EL (cell line): Measurements from ENCODE around the gene NUP210.
"Not testable (repeated sequence)": the region's sequence is repeated elsewhere in the genome, so short reads cannot be mapped to it uniquely, and the experiment has no call there.

Experiments
- DNase-seq: peaks from one replicate; pipeline ENCODE4 v3.0.0-alpha.2; 2016

Gene NUP210

DNA sequence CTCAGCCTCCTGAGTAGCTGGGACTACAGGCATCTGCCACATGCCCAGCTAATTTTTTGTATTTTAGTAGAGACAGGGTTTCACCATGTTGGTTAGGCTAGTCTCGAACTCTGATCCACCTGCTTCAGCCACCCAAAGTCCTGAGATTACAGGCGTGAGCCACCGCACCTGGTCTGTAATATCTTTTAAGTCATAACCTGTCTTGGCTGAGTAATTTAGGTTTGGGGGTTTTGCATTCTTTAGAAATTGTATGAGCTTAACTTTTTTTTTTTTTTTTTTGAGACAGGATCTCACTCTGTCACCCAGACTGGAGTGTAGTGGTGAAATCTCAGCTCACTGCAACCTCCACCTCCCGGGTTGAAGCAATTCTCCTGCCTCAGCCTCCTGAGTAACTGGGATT, 8.6 kb upstream of the NUP210 start:
- not testable (repeated sequence) for DNase-seq

DNA sequence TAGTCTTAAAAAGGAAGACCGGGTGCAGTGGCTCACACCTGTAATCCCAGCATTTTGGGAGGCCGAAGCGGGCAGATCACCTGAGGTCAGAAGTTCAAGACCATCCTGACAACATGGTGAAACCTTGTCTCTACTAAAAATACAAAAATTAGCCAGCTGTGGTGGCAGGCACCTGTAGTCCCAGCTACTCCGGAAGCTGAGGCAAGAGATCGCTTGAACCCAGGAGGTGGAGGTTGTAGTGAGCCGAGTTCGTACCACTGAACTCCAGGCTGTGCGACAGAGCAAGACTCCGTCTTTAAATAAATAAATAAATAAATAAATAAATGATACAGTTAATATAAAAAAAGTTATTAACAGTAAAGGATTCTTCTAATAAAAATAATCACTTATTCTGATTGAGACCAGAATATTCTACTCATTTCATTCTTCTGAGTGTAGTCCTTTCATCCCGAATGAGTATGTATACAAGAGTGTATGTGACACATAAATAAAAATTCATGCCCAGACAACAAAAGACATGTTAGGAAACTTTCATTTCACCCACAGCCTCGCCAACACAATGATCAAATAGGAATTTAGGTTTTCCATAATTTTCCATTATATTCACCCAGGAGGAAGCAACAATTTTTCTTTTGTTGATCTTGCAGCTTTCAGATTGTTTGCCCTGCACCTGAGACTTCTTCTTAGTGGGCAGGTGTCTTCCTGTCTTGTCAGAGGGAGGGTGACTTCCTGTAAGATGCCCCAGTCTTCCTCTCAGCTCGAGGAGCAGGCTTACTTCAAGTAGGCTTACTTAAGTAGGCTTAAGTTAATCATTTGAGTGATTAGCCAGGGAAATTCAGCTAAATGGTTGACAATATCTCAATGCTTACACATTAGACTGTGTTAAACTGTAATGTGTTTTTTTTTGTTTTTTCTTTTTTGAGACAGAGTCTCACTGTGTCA, 7.8 kb upstream of the NUP210 start:
- DNase-seq: no peak

DNA sequence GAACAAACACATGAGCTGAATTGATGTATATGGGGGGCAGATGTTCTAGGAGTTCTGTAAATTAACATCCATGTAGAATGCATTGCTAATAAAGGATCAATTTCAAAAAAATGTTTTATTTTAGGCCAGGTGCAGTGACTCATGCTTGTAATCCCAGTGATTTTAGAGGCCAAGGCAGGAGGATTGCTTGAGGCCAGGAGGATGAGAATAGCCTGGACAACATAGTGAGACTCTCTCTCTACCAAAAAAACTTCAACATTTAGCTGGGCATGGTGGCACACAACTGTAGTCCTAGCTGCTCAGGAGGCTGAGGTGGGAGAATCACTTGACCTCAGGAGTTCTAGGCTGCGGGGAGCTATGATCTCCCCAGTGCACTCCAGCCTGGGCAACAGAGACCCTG, 6.5 kb upstream of the NUP210 start:
- no peak for DNase-seq

DNA sequence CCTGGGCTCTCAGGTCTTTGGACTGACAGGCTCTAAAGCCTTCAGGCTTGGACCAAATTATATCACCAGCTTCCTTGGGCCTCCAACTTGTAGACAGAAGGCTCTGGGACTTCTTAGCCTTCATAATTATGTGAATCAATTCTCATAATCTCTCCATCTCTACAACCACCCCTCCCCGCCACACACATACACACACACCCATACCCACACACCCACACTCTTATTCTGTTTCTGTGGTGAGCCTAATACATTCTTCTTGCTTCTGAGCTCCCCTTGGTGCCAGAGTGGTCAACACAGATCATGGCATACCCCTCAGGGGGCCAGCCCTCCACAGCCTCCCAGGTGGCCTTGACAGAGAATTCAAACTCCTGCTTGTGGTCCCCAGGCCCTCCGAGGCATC, 5.6 kb upstream of the NUP210 start:
- no peak for DNase-seq

DNA sequence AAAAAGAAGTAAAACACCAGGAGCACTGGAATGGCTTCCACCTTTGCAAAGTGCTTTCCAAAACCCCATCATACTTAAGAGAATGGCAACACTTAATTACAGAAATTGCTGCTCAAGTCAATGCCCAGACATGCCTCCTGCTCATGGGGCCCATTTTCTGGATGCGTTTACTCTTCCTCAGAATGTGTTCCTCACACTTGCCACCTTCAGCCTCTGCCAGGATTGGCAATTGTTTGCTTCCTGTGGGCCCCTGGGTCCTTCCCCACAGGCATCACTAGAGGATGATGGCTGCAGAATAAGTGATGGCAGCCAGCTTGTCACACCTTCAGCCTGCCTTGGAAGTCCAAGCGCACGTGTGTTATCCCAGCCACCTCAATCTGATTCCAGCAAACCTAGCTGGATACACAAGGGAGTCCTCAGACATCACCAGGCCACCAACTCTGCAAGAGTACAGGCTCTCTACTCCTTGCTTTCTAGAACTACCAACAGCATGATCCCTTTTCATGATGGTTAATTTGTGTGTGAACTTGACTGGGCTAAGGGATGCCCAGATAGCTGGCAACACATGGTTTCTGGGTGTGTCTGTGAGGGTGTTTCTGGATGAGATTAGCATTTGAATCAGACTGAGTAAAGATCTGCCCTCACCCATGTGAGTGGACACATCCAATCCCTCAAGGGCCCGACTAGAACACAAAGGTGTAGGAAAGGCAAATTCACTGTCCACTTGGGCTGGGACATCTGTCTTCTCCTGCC, 4.9 kb upstream of the NUP210 start:
- no peak for DNase-seq

DNA sequence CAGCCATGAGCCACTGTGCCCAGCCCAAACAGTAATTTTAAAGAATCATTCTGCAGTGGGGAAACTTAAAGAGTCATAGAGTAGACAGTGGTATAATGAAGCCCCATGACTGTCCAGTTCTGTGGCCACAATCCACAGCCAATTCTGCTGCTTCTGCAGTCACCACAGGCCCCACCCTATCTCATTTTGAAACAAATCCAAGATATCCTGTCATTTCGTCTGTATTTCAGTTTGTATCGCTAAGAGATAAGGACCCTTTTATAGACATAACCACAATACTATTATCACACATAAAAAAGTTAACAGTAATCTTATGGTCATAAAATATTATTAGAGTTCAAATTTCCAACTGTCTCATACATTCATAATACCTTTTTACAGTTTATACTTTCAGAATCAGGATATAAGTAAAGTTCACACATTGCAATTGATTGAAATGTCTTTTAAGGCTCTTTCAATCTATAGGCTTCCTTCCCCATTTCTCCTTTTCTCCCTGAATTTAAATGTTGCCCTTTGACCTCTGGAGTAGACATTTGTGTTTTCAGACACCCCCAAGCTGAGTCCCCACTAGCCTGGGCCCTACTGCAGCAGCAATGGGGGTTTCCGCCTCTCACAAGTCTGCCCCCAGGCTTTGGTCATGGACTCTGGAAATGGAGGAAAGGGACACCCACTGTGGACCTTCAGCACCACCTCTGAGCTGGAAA, 4.2 kb upstream of the NUP210 start:
- no peak for DNase-seq

DNA sequence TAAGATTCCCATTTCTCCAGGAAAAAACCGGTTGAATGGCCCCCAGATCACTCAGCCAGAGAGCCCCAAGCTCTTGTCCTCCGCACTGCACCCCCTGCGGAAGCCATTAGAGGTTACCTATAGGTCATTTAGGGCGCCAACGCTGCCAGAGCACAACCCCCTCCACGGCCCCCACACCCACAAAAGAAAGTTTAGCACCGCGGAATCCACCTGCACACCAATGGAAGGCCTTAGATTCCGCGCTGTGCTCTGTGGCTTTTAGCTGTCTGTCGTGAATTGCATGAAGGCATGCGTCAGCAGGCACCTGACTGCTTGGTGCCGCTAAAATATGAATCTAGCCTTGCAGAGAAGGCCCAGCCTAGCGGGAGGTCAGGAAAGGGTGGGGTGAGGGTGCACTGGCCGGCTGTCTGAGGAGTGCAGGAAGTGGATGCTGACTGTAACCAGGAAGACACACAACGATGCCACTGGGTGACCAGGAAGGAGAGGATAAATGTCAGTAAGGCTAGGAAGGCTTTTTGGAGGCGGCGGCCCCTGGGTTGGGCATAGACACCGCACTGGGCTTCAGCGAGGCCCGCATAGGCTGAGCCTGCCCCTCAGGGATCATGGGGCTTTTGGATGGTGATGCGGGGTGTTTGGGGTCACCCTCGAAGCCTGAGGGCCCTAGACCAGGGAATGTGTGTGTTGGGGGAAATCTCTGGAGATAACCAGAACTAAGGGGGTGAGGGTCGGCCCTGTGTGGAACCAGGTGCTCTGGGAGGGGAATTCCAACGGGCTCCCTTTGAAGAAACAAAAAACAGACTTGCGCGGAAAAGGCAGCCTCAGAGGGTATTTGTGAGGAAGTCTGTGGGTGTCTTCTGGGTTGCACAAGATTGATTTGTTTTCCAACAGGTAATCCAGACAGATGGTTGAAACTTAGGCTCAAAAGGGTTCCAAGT, 976 bp upstream of the NUP210 start:
- DNase-seq: no peak

DNA sequence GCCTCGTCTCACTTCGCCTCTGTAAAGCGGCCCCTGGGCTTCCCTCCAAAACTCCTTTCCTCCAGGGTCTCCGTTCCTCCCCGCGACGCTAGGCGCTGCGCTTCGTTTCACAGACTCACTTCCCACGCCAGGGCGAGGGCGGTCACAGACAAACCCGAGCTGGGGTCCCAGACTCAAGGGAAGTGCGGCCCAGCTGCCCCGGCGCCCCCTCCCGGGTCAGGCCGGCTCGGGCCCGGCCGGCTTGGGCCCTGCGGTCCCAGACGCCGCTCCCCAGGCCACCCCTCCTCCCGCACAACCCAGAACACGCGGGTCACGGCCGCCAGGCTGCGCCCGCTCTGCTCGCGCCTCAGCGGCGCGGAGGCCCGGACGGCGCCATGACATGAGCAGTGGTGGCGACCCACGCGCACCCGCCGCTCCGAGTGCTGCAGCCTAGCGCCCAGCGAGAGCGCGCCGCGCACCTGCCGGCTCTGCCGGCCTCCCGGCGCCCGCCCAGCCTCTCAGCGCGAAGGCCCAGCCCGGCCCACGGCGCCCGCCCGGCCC, 547 bp downstream of the NUP210 start:
- DNase-seq: no peak

DNA sequence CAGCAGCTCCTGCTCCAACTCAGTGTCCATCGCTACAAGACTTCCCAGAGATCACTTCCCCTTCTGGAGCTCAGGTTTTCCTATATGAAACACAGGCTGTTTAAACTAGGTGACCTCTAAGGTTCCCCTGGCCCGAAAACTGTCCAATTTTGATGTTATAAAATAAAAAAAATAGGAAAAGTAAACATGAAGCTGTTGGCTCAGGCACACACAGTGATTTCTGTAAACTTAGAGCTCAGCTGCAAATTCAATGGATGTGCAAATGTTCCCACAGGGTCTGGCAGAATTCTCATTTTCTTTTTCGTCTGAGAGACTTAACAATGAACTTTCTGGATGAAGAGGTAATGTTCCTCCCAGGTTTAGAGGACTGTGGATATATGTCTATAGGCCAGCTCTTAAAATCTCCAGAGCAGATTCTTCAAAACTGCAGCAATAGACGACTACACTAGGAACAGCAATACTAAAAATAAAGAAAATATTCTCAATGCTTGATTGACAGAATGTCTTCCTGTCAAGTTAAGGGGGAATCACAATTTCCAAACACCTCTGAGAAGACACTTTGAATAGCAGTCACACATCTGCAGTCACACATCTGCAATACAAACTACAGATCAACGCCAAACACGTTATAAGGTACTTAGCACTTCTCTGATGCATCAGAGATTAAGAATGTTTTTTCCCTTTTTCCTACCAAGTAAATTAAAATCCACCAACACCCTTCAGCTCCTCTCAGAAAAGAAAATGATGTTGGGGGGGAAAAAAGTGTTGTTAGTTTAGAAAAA, 2.8 kb downstream of the NUP210 start:
- DNase-seq: no peak

DNA sequence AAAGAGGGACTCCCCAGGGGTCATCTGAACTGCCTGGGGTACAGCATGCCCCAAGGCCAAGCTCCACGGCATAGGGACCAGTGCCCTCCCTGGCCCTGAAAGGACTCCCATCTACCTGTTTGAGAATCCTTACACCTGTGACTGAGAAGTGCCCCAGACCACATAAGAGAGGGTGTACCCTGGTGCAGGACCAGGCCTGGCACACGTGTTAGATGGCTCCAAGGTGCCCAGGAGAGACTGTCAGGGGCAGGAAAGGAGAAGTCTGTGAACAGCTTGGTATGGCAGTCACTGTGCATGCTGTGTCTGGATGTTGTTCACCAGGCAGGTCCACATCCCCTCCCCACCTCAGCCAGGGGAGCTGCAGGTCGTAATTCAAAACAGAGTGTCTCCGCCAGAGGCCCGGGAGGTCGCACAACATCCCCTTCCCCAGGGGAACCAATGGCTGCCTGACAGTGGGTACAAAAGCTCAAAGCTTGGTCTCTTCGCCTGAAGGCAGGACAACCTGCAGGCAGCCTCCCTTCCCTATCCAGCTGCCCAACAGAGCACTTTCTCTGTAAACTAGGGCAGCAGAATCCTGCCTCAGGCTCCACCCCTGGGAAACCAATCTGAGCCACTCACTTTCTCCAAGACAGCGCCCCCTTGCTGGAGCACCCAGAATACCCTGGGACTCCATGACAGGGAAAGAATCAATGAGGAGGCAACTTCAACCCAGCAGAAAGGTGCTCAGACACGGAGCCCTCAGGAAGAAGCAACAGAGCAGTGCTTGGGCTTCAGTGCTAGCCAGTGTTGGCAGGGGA, 3.9 kb downstream of the NUP210 start:
- no peak for DNase-seq

DNA sequence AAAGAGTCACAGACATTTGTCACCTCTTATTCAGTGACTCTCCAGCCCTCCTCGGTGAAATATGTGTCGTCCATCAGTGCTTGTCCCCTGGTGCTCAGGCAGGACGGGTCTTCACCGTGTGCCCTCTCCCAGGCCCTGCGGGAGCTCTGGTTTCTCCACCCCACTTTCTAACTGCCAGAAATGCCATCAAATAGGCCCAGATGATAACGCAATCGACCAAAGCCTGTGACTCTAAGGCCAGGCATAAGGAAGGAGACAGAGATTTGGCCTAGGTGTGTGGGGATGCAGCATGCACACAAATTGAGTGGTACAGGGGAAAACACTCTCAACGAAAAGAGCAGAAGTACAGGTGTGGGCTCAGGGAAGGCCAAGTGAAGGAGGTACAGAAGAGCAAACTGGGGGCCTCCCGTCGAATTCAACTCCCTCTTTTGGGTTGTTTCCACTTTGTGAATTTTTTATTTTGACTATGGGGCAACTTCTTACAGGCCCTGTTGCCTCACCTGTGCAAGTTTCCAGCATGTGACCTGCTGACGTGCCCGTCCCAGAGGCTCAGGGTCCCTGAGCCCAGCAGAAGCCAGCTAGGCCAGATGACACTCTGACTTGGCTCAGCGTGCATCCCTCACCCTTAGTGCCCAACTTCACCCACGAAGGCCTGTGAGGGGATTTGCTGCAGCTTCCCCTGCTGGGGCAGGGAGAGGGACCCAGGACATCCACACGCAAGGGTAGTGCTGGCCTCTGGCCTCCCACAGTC, 4.7 kb downstream of the NUP210 start:
- no peak for DNase-seq

DNA sequence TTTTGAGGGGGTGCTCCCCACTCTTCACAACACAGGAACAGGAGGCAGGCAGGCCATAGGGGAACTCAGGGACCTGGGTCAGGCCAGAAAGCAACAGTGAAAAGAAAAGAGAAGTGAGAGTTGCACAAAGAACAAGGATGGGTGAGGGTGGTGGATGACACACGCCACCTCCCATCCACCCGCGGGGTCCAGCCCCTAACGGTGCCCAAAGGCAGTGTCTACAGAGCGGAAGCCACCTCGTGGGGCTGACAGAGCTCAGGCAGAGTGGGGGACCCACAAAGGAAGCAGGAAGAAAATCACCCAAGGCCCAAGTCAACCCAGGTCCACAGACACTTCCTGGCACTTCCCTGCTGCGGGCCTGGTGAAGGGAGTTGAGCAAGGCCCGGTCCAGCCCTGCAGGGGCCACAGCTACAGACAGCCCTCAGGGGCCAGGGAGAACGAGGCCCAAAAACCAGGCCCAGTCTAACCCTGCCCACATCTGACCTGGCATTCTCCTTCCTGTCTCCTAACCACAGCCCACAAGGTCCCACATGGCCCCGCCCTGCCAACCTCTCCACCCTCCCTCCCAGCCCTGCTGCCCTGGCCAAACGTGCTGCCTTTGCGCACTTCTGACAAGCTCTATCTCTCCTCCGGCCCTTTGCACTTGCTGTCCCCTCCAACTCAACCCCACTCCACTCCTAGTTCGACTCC, 5.9 kb downstream of the NUP210 start:
- no peak for DNase-seq

DNA sequence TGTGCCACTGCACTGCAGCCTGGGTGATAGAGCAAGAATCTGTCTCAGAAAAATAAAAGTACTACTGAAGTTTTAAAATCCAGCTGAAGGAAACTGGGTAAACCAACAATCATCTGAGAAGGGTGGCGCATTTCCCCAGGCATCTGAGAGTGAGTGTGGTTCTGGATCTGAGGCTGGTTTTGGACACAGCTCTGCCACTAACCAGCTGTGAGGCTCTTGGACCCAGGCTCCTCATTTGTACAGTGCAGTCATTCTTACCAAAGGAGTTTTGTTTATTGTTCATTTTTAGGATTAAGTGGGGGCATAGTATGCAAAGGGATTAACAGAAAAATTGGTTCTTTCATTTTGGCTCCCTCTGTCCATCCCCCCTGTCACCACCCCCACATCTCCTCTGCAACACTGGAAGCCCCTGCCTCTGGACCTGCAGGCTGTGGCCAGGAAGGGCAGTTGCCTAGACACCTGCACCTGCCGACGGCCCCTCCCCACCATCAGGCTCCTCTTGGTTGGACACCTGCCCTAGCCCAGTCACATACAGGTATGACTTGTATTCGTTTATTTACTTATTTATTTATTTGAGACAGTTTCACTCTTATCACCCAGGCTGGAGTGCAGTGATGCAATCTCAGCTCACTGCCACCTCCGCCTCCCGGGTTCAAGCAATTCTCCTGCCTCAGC, 8.8 kb downstream of the NUP210 start:
- DNase-seq: no peak

DNA sequence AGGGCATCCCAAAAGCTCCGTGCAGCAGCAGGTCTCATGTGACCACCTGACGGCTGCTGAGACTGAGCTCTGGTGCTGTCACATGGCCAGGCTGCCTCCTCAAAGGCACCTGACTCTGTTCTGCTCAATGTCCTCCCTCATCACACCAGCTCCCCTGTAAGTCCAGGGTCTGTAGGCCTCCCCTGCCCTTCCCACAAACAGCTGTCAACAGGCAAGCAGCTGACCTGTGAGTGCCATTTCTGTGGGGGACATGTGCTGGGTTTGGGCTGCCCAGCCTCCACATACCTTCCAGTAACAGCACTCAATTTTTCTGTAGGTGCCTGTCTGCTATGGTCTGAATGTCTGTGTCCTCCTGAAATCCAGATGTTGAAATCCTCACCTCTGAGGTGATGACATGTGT, 11.2 kb downstream of the NUP210 start:
- DNase-seq: no peak

DNA sequence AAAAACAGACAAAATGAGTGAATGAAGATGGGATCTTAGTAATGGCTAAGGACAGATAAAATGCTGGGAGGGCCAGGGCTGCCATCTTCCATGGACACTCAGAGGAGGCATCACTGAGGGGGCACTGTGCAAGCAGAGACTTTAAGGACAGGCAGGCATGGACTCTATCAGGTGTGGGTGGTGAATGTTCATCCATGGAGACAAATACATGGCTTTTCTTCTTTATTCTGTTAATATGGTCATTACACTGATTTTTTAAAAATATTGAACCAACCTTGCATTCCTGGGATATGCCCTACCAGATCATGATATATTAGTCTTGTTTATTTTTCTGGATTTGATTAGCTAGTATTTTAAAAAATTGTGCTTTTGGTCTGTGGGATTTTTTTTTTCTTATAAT, 12.2 kb downstream of the NUP210 start:
- no peak for DNase-seq

DNA sequence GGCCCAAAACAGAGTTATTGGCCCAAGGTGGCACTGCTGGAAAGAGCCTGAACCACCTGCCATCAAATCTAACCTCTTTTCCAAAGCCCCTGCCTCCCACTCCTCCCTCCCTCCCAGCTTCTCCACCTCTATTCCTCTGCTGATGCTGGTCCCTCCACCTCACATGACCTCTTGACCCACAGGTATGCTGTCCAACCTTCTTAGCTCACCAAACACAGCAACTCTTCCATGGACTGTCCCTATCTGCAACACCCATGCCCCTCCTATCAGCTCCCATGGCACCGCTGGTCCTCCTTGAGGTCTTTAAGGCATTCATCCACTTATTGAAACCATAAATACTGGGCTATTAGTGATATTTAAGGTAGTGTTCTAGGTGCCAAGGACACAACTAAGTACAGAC, 12.6 kb downstream of the NUP210 start:
- no peak for DNase-seq

DNA sequence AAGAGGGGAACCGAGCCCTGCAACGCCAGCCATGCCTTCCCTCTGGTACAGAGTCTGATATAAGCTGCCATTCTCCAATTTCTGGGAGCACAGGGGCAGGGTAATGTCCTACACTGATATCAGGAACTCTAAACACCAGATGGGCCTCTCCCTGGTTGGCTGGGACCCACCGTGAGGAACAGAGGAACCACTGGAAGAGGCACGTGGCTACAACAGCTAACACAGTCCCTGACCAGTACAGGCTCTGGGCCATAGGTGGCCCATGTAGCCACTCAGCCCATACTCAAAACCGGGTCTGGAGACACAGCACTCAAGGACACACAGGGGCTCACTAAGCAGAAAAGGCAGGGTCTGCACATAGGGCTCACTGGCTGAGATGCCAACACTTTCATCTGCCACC, 13.9 kb downstream of the NUP210 start:
- DNase-seq: no peak

DNA sequence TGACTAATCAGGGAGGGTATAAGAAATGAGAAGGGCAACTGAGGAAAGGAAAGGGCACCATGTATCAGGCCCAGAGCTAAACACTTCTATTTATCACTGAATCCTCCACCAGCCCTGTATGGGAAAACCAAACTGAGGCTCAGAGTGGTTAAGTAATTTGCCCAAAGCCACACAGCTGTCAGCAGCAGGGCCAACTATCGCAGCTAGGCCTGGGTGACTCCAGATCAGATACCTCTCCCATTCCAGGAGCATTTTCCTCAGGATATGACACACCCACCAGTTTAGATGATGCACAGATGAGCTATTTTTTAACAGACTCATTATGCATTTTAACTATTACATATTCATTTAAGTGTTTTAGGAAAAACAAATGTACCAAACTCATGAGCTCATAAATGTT, 14.5 kb downstream of the NUP210 start:
- DNase-seq: peak; percentile 29
